ENCODE data around the gene NLRX1. TPM values are rescaled to one million over a fixed set of nuclear protein-coding genes. Genes with fewer than 3 reads are reported as not detected.

The NLRX1 gene
- total and polyA plus RNA-seq, 3 experiments from 2014 or later: 11.3 to 16.7 (median 16.1) TPM

GRCh38 chr11:119167933-119168332 is 592 bp upstream of the NLRX1 start:
- H3K27ac Mint-ChIP-seq: peak overlapping the region in 5 of 8 donors; percentile 26 to 93 (median 83)
- H3K9me3 ChIP-seq (ENCODE audit: low read length): no peaks in the 10 kb centered on the region
- no peaks in the 10 kb centered on the region for H3K9me3 Mint-ChIP-seq
- no peaks in the 10 kb centered on the region for H3K27me3 ChIP-seq (ENCODE audit: insufficient read depth, low read length, poor library complexity, severe bottlenecking)
- no peak overlapping the region for H3K4me3 ChIP-seq (ENCODE audit: low read length)
- peaks cover 5 to 14% (median 6%) of the 10 kb centered on the region in 3 donors for H3K4me1 Mint-ChIP-seq
- peaks cover 0 to 4% (median 0%) of the 10 kb centered on the region in 3 donors for H3K36me3 Mint-ChIP-seq
- H3K27ac ChIP-seq (ENCODE audit: low read depth, low read length): no peak overlapping the region
- H3K36me3 ChIP-seq (ENCODE audit: insufficient read depth, low read length): no peaks in the 10 kb centered on the region
- CTCF ChIA-PET: interaction anchor here (1.2 to 1.9 kb wide), 2 partner anchors 29 to 52 kb away, joined by 4 to 5 read pairs; no protein-coding TSS in a partner anchor
- POLR2A ChIA-PET: no interaction called here
- H3K27me3 Mint-ChIP-seq: no peaks in the 10 kb centered on the region
- peak overlapping the region; percentile 79 to 93 (median 83) for H3K4me3 Mint-ChIP-seq
- H3K4me1 ChIP-seq (ENCODE audit: insufficient read depth, low read length): peaks cover 7% of the 10 kb centered on the region
- no peak for DNase-seq

GRCh38 chr11:119169282-119169719 is 776 bp downstream of the NLRX1 start:
- Mint-ChIP-seq H3K4me3 (peak overlapping the region; percentile 87 to 97 (median 90)), H3K4me1 (peaks cover 5 to 14% (median 6%) of the 10 kb centered on the region in 3 donors), H3K27ac (peak overlapping the region; percentile 79 to 97 (median 88)), H3K36me3 (peaks cover 0 to 14% (median 3%) of the 10 kb centered on the region in 3 donors), H3K9me3 (no peaks in the 10 kb centered on the region), H3K27me3 (no peaks in the 10 kb centered on the region)
- POLR2A ChIA-PET: interaction anchor here (0.5 to 0.7 kb wide), 2 partner anchors 22 to 728 kb away, joined by 3 read pairs; no protein-coding TSS in a partner anchor
- CTCF ChIA-PET: interaction anchor here (0.7 to 2.4 kb wide), 26 partner anchors 9 to 205 kb away, joined by 3 to 13 read pairs (median 3); partner anchors contain the start of genes ABCG4, CBL and VPS11
- no peaks in the 10 kb centered on the region for H3K27me3 ChIP-seq (ENCODE audit: insufficient read depth, low read length, poor library complexity, severe bottlenecking)
- peaks cover under 1% of the 10 kb centered on the region for H3K36me3 ChIP-seq (ENCODE audit: insufficient read depth, low read length)
- H3K4me1 ChIP-seq (ENCODE audit: insufficient read depth, low read length): peaks cover 7% of the 10 kb centered on the region
- H3K4me3 ChIP-seq (ENCODE audit: low read length): peak overlapping the region; percentile 66
- peak overlapping the region; percentile 67 for H3K27ac ChIP-seq (ENCODE audit: low read depth, low read length)
- H3K9me3 ChIP-seq (ENCODE audit: low read length): no peaks in the 10 kb centered on the region
- DNase-seq: no peak

- Histone ChIP-seq H3K9me3 (ENCODE audit: low read length) (no peaks in the 10 kb centered on the region), H3K36me3 (ENCODE audit: insufficient read depth, low read length) (peaks cover 2% of the 10 kb centered on the region), H3K4me1 (ENCODE audit: insufficient read depth, low read length) (peaks cover 7% of the 10 kb centered on the region), H3K27me3 (ENCODE audit: insufficient read depth, low read length, poor library complexity, severe bottlenecking) (no peaks in the 10 kb centered on the region), H3K4me3 (ENCODE audit: low read length) (no peak overlapping the region), H3K27ac (ENCODE audit: low read depth, low read length) (no peak overlapping the region)
- peaks cover 0 to 29% (median 3%) of the 10 kb centered on the region in 3 donors for H3K36me3 Mint-ChIP-seq
- H3K27me3 Mint-ChIP-seq: peaks cover 0 to 2% of the 10 kb centered on the region in 2 donors
- peak overlapping the region in 1 of 7 donors; percentile 52 for H3K4me3 Mint-ChIP-seq
- peaks cover 5 to 14% (median 6%) of the 10 kb centered on the region in 3 donors for H3K4me1 Mint-ChIP-seq
- ChIA-PET CTCF (interaction anchor here (2.4 kb wide), 1 partner anchor 151 kb away, joined by 6 read pairs; no protein-coding TSS in a partner anchor), POLR2A (no interaction called here)
- H3K27ac Mint-ChIP-seq: no peak overlapping the region
- no peak for DNase-seq
- no peaks in the 10 kb centered on the region for H3K9me3 Mint-ChIP-seq
Measured at GRCh38 chr11:119172513-119172912, 4.0 kb downstream of the NLRX1 start.

- no peak for DNase-seq
- POLR2A ChIA-PET: no interaction called here
- Mint-ChIP-seq H3K27ac (no peak overlapping the region), H3K36me3 (peaks cover 0 to 32% (median 3%) of the 10 kb centered on the region in 3 donors), H3K27me3 (peaks cover 0 to 2% of the 10 kb centered on the region in 2 donors), H3K4me3 (no peak overlapping the region), H3K4me1 (peaks cover 5 to 14% (median 9%) of the 10 kb centered on the region in 3 donors), H3K9me3 (no peaks in the 10 kb centered on the region)
- H3K27me3 ChIP-seq (ENCODE audit: insufficient read depth, low read length, poor library complexity, severe bottlenecking): no peaks in the 10 kb centered on the region
- H3K36me3 ChIP-seq (ENCODE audit: insufficient read depth, low read length): peaks cover 2% of the 10 kb centered on the region
- CTCF ChIA-PET: interaction anchor here (1.4 to 2.4 kb wide), 2 partner anchors 111 to 150 kb away, joined by 3 to 6 read pairs; no protein-coding TSS in a partner anchor
- no peaks in the 10 kb centered on the region for H3K9me3 ChIP-seq (ENCODE audit: low read length)
- H3K4me3 ChIP-seq (ENCODE audit: low read length): no peak overlapping the region
- H3K4me1 ChIP-seq (ENCODE audit: insufficient read depth, low read length): peaks cover 16% of the 10 kb centered on the region
- H3K27ac ChIP-seq (ENCODE audit: low read depth, low read length): no peak overlapping the region
Measured at GRCh38 chr11:119173453-119173852, 4.9 kb downstream of the NLRX1 start.

- POLR2A ChIA-PET: no interaction called here
- no peak for DNase-seq
- Mint-ChIP-seq H3K4me1 (peaks cover 0 to 3% (median 3%) of the 10 kb centered on the region in 3 donors), H3K9me3 (no peaks in the 10 kb centered on the region), H3K27me3 (peaks cover 0 to 2% of the 10 kb centered on the region in 2 donors), H3K36me3 (peaks cover 0 to 39% (median 3%) of the 10 kb centered on the region in 3 donors), H3K4me3 (no peak overlapping the region), H3K27ac (peak overlapping the region in 2 of 8 donors; percentile 23 to 69)
- H3K36me3 ChIP-seq (ENCODE audit: insufficient read depth, low read length): peaks cover 2% of the 10 kb centered on the region
- H3K4me3 ChIP-seq (ENCODE audit: low read length): no peak overlapping the region
- no peak overlapping the region for H3K27ac ChIP-seq (ENCODE audit: low read depth, low read length)
- no peaks in the 10 kb centered on the region for H3K27me3 ChIP-seq (ENCODE audit: insufficient read depth, low read length, poor library complexity, severe bottlenecking)
- no peaks in the 10 kb centered on the region for H3K9me3 ChIP-seq (ENCODE audit: low read length)
- CTCF ChIA-PET: no interaction called here
- H3K4me1 ChIP-seq (ENCODE audit: insufficient read depth, low read length): peaks cover 11% of the 10 kb centered on the region
Measured at GRCh38 chr11:119175493-119176077, 7.1 kb downstream of the NLRX1 start.

GRCh38 chr11:119178166-119178680 is 9.7 kb downstream of the NLRX1 start:
- no peak overlapping the region for H3K27ac ChIP-seq (ENCODE audit: low read depth, low read length)
- Mint-ChIP-seq H3K27me3 (peaks cover 0 to 2% of the 10 kb centered on the region in 2 donors), H3K36me3 (peaks cover 0 to 42% (median 3%) of the 10 kb centered on the region in 3 donors)

GRCh38 chr11:119179342-119179741 is 10.8 kb downstream of the NLRX1 start:
- Mint-ChIP-seq H3K4me1 (peaks cover 0 to 3% (median 3%) of the 10 kb centered on the region in 3 donors), H3K4me3 (no peak overlapping the region), H3K27ac (no peak overlapping the region), H3K27me3 (peaks cover 0 to 2% of the 10 kb centered on the region in 2 donors), H3K36me3 (peaks cover 0 to 36% (median 2%) of the 10 kb centered on the region in 3 donors), H3K9me3 (no peaks in the 10 kb centered on the region)
- DNase-seq: no peak
- H3K27ac ChIP-seq (ENCODE audit: low read depth, low read length): no peak overlapping the region
- H3K27me3 ChIP-seq (ENCODE audit: insufficient read depth, low read length, poor library complexity, severe bottlenecking): no peaks in the 10 kb centered on the region
- H3K9me3 ChIP-seq (ENCODE audit: low read length): no peaks in the 10 kb centered on the region
- no peak overlapping the region for H3K4me3 ChIP-seq (ENCODE audit: low read length)
- H3K4me1 ChIP-seq (ENCODE audit: insufficient read depth, low read length): peaks cover 11% of the 10 kb centered on the region
- POLR2A ChIA-PET: no interaction called here
- CTCF ChIA-PET: interaction anchor here (0.5 to 0.8 kb wide), 2 partner anchors 17 to 187 kb away, joined by 3 read pairs; no protein-coding TSS in a partner anchor
- H3K36me3 ChIP-seq (ENCODE audit: insufficient read depth, low read length): peaks cover 2% of the 10 kb centered on the region

More at GRCh38 chr11:119178166-119178680, 9.7 kb downstream of the NLRX1 start:
- no peaks in the 10 kb centered on the region for H3K9me3 Mint-ChIP-seq
- H3K36me3 ChIP-seq (ENCODE audit: insufficient read depth, low read length): peaks cover 2% of the 10 kb centered on the region
- no peaks in the 10 kb centered on the region for H3K9me3 ChIP-seq (ENCODE audit: low read length)
- ChIA-PET POLR2A (no interaction called here), CTCF (no interaction called here)
- no peak overlapping the region for H3K27ac Mint-ChIP-seq
- H3K4me3 ChIP-seq (ENCODE audit: low read length): no peak overlapping the region
- DNase-seq: no peak
- peaks cover 0 to 3% (median 3%) of the 10 kb centered on the region in 3 donors for H3K4me1 Mint-ChIP-seq
- H3K4me1 ChIP-seq (ENCODE audit: insufficient read depth, low read length): peaks cover 11% of the 10 kb centered on the region
- no peak overlapping the region for H3K4me3 Mint-ChIP-seq
- H3K27me3 ChIP-seq (ENCODE audit: insufficient read depth, low read length, poor library complexity, severe bottlenecking): no peaks in the 10 kb centered on the region

- Mint-ChIP-seq H3K9me3 (no peaks in the 10 kb centered on the region), H3K27ac (no peak overlapping the region), H3K36me3 (peaks cover 0 to 31% (median 2%) of the 10 kb centered on the region in 3 donors), H3K27me3 (peaks cover 0 to 2% of the 10 kb centered on the region in 2 donors), H3K4me1 (peaks cover 0 to 3% (median 3%) of the 10 kb centered on the region in 3 donors), H3K4me3 (no peak overlapping the region)
- Histone ChIP-seq H3K9me3 (ENCODE audit: low read length) (no peaks in the 10 kb centered on the region), H3K27me3 (ENCODE audit: insufficient read depth, low read length, poor library complexity, severe bottlenecking) (no peaks in the 10 kb centered on the region), H3K36me3 (ENCODE audit: insufficient read depth, low read length) (no peaks in the 10 kb centered on the region), H3K27ac (ENCODE audit: low read depth, low read length) (no peak overlapping the region), H3K4me1 (ENCODE audit: insufficient read depth, low read length) (peaks cover 11% of the 10 kb centered on the region), H3K4me3 (ENCODE audit: low read length) (no peak overlapping the region)
- ChIA-PET POLR2A (no interaction called here), CTCF (interaction anchor here (0.5 to 0.8 kb wide), 2 partner anchors 16 to 187 kb away, joined by 3 read pairs; no protein-coding TSS in a partner anchor)
- DNase-seq: no peak
Measured at GRCh38 chr11:119179983-119180382, 11.5 kb downstream of the NLRX1 start.

Data from CD8-positive, alpha-beta memory T cell (primary cell).